Spleen (tissue), 11 donors: ENCODE results near the gene WWP2. TPM values are rescaled to one million over a fixed set of nuclear protein-coding genes. Genes with fewer than 3 reads are reported as not detected.
"Not testable (repeated sequence)": the region's sequence is repeated elsewhere in the genome, so short reads cannot be mapped to it uniquely, and the experiment has no call there.

Source experiments
- DNase-seq: peaks from one replicate; pipeline ENCODE4 v3.0.0-alpha.2; 2020
- H3K27ac ChIP-seq, 8 donors: fragments of 200-600 bp; sonication (generic) in 7 of 8; 1 replicate in 4 of 8; 2 replicates in 4 of 8; pipeline versions ENCODE4 v1.5.0 to v1.8.0; 2016 to 2021; ENCODE audit warnings: inconsistent platforms in 4 of 8, mild to moderate bottlenecking in 4 of 8, moderate library complexity in 1 of 8
- H3K27me3 ChIP-seq, 7 donors: fragments of 200-600 bp; sonication (generic) in 6 of 7; replicated peaks in 1 of 7; 1 replicate in 4 of 7; 2 replicates in 3 of 7; pipeline versions ENCODE4 v1.5.0 to v1.8.0; 2016 to 2021; ENCODE audit warnings: inconsistent platforms in 3 of 7, mild to moderate bottlenecking in 1 of 7
- H3K36me3 ChIP-seq, 6 donors: fragments of 200-600 bp; sonication (generic) in 5 of 6; 1 replicate in 4 of 6; 2 replicates in 2 of 6; pipeline versions ENCODE4 v1.5.0 to v1.8.0; 2016 to 2021; ENCODE audit warnings: inconsistent platforms in 2 of 6
- H3K4me1 ChIP-seq, 6 donors: fragments of 200-600 bp; sonication (generic) in 5 of 6; 1 replicate in 3 of 6; 2 replicates in 3 of 6; pipeline versions ENCODE4 v1.5.0 to v1.8.0; 2016 to 2021; ENCODE audit warnings: inconsistent platforms in 3 of 6
- H3K4me3 ChIP-seq, 8 donors: fragments of 200-600 bp; sonication (generic) in 7 of 8; 1 replicate in 4 of 8; 2 replicates in 4 of 8; pipeline versions ENCODE4 v1.5.0 to v1.8.0; 2016 to 2021; ENCODE audit warnings: inconsistent platforms in 4 of 8, mild to moderate bottlenecking in 4 of 8, moderate library complexity in 2 of 8
- H3K9me3 ChIP-seq, 8 donors: fragments of 200-600 bp; sonication (generic) in 7 of 8; 1 replicate in 4 of 8; 2 replicates in 4 of 8; pipeline versions ENCODE4 v1.5.0 to v1.8.0; 2016 to 2021; ENCODE audit warnings: inconsistent platforms in 4 of 8
- POLR2A ChIP-seq, 3 donors: fragments of 450-650 bp; IDR thresholded peaks; one replicate each; pipeline ENCODE4 v1.5.1; 2017; ENCODE audit warnings: antibody characterized with exemption in 3 of 3, mild to moderate bottlenecking in 1 of 3
- POLR2AphosphoS5 ChIP-seq, 3 donors: sonication (generic); formaldehyde crosslinking; IDR thresholded peaks; one replicate each; pipeline ENCODE4 v1.5.1; 2017; ENCODE audit warnings: antibody characterized with exemption in 3 of 3
- WGBS, 5 donors: extraction: QIAGEN DNeasy Blood & Tissue Kit in 3 of 5; methylation state at CpG; one replicate each; pipeline versions ENCODE4 v1.1.5 to v1.1.7; 2013 to 2018; 5-methylcytosine and 5-hydroxymethylcytosine counted together
- intact Hi-C: fragments of 100-400 bp; cut with DNase I; formaldehyde crosslinking; loops from one replicate; pipeline ENCODE4 v1.15.0; 2023; ENCODE audit warnings: low total_unique reads
- polyA plus RNA-seq, 3 donors: library from polyadenylated mRNA; stranded (reverse); fragments of 200-250 nt; gene quantifications; one replicate each; pipeline ENCODE4 v1.2.1, GENCODE V29; 2013
- total RNA-seq, 7 donors: library from RNA; depleted of rRNA in 3 of 7; stranded (reverse); fragments of >200 nt in 3 of 7; fragmentation: NEBNext Ultra II Directional in 4 of 7; extraction: Animal tissue kit (Norgen Biotek cat#: 25700) in 4 of 7; gene quantifications; one replicate each; pipeline versions ENCODE4 v1.1.0 to v1.2.1, GENCODE V29; 2016 to 2021
- TF ChIP-seq, protein P1 (sequence below), 11 experiments: fragments of 200-600 bp in 7 of 11; fragments of 450-650 bp in 4 of 11; sonication (generic) in 4 of 11; IDR thresholded peaks in 8 of 11; conservative IDR thresholded peaks in 3 of 11; 1 replicate in 7 of 11; 2 replicates in 4 of 11; pipeline versions ENCODE4 v1.4.0 to v1.8.0; 2016 to 2021; ENCODE audit warnings: antibody characterized with exemption in 11 of 11, inconsistent platforms in 4 of 11, mild to moderate bottlenecking in 1 of 11
- donor health status: healthy with polysubstance abuse.
- donor health status: DM: no; HTN: no; CAD: no; lungs with moderate emphysema.
- donor health status: DM: no; HTN: no; CAD: no.
- donor health status: Bipolar disorder and iron deficiency.
- donor health status: healthy.
- donor health status: DM: no; HTN: no; CAD: no.
- donor health status: DM: yes; HTN: yes; CAD: no.

The WWP2 gene
- total and polyA plus RNA-seq, 10 donors: 13.7 to 109 (median 67.7) TPM

GRCh38 chr16:69852815-69853214 is 90.7 kb downstream of the WWP2 start:
- Histone ChIP-seq H3K27ac (no peak overlapping the region), H3K27me3 (no peaks in the 10 kb centered on the region), H3K4me1 (peaks cover 3 to 38% (median 6%) of the 10 kb centered on the region in 6 donors), H3K9me3 (no peaks in the 10 kb centered on the region), H3K4me3 (no peak overlapping the region), H3K36me3 (peaks cover 0 to 68% (median 13%) of the 10 kb centered on the region in 6 donors)
- TF ChIP-seq, protein P1, sequence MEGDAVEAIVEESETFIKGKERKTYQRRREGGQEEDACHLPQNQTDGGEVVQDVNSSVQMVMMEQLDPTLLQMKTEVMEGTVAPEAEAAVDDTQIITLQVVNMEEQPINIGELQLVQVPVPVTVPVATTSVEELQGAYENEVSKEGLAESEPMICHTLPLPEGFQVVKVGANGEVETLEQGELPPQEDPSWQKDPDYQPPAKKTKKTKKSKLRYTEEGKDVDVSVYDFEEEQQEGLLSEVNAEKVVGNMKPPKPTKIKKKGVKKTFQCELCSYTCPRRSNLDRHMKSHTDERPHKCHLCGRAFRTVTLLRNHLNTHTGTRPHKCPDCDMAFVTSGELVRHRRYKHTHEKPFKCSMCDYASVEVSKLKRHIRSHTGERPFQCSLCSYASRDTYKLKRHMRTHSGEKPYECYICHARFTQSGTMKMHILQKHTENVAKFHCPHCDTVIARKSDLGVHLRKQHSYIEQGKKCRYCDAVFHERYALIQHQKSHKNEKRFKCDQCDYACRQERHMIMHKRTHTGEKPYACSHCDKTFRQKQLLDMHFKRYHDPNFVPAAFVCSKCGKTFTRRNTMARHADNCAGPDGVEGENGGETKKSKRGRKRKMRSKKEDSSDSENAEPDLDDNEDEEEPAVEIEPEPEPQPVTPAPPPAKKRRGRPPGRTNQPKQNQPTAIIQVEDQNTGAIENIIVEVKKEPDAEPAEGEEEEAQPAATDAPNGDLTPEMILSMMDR (IDR thresholded peaks at IDR 0.05 in 8 of 11, conservative IDR thresholded peaks at IDR 0.05 in 3 of 11): no peak
- TF ChIP-seq POLR2AphosphoS5 (IDR thresholded peaks at IDR 0.05) (no peak), POLR2A (IDR thresholded peaks at IDR 0.05) (no peak)
- intact Hi-C loops: no loop called here
- DNase-seq: no peak
- 76 to 100% (median 86%) methylated on average over 4 of the region's 4 CpGs for whole genome bisulfite sequencing, 5 donors

GRCh38 chr16:69853481-69853880 is 91.3 kb downstream of the WWP2 start:
- intact Hi-C loops: no loop called here
- peaks cover 0 to 68% (median 10%) of the 10 kb centered on the region in 6 donors for H3K36me3 ChIP-seq
- no peaks in the 10 kb centered on the region for H3K9me3 ChIP-seq
- no peaks in the 10 kb centered on the region for H3K27me3 ChIP-seq
- TF ChIP-seq POLR2A (IDR thresholded peaks at IDR 0.05): no peak
- DNase-seq: no peak
- 96 to 98% (median 96%) methylated on average over 6 of the region's 6 CpGs for WGBS, 5 donors
- H3K4me1 ChIP-seq: peaks cover 0 to 38% (median 5%) of the 10 kb centered on the region in 6 donors
- H3K4me3 ChIP-seq: no peak overlapping the region
- no peak overlapping the region for H3K27ac ChIP-seq

DNA sequence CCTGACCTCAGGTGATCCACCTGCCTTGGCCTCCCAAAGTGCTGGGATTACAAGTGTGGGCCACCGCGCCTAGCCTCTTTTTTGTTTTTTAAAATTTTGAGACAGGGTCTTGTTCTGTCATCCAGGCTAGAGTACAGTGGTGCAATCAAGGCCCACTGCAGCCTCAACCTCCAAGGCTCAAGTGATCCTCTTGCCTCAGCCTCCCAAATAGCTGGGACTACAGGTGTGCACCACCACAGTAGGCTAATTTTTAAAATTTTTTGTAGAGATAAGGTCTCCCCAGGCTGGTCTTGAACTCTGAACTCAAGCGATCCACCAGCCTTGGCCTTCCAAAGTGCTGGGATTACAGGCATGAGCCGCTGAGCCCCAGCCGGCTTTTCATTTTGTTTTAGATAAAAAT is 92.6 kb downstream of the WWP2 start:
- 90 to 96% (median 91%) methylated on average over 5 of the region's 5 CpGs for WGBS, 5 donors
- H3K4me3 ChIP-seq, intact Hi-C loops, H3K27me3 ChIP-seq, DNase-seq, H3K9me3 ChIP-seq: not testable (repeated sequence)
- H3K36me3 ChIP-seq: peaks cover 0 to 68% (median 12%) of the 10 kb centered on the region in 6 donors
- peak overlapping the region in 3 of 8 donors; percentile 22 to 73 (median 54) for H3K27ac ChIP-seq
- peaks cover 0 to 27% (median 2%) of the 10 kb centered on the region in 6 donors for H3K4me1 ChIP-seq

DNA sequence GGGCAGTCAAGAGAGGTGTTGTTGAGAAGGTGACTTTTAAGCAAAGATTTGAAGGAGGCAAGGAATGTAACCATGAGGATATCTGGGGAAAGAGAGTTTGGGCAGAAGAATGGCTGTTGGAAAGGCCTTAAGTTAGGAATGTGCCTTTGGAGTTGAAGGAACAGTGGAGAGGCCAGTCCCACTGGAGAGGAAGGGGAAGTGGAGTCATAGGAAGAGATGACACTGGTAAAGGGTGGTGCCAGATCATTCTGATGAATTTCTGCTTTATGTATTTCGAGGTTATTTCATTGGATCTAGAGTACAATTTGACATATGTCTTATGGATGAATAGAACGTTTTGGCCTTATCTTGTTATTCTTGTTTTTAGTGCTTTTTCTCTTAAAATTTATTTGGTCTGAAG is 93.5 kb downstream of the WWP2 start:
- Histone ChIP-seq H3K9me3 (no peaks in the 10 kb centered on the region), H3K27me3 (no peaks in the 10 kb centered on the region), H3K4me3 (no peak overlapping the region), H3K27ac (peak overlapping the region in 7 of 8 donors; percentile 3 to 73 (median 57)), H3K36me3 (peaks cover 0 to 70% (median 12%) of the 10 kb centered on the region in 6 donors), H3K4me1 (peaks cover 0 to 26% (median 2%) of the 10 kb centered on the region in 6 donors)
- DNase-seq: no peak
- 54 to 70% (median 63%) methylated on average over 2 of the region's 2 CpGs for WGBS, 5 donors
- intact Hi-C loops: no loop called here
- peak in 1 of 3 donors; percentile 57 for TF ChIP-seq POLR2AphosphoS5 (IDR thresholded peaks at IDR 0.05)
- TF ChIP-seq, protein P1 (IDR thresholded peaks at IDR 0.05 in 8 of 11, conservative IDR thresholded peaks at IDR 0.05 in 3 of 11): no peak

GRCh38 chr16:69858191-69859104 is 96.3 kb downstream of the WWP2 start:
- 78 to 83% (median 80%) methylated on average over 13 of the region's 13 CpGs for WGBS, 5 donors
- H3K4me3 ChIP-seq: no peak overlapping the region
- intact Hi-C loops: no loop called here

More at GRCh38 chr16:69858191-69859104, 96.3 kb downstream of the WWP2 start:
- H3K9me3 ChIP-seq: no peaks in the 10 kb centered on the region
- DNase-seq: no peak
- TF ChIP-seq POLR2AphosphoS5 (IDR thresholded peaks at IDR 0.05) (no peak), POLR2A (IDR thresholded peaks at IDR 0.05) (no peak)
- TF ChIP-seq, protein P1 (IDR thresholded peaks at IDR 0.05 in 8 of 11, conservative IDR thresholded peaks at IDR 0.05 in 3 of 11): no peak
- no peaks in the 10 kb centered on the region for H3K27me3 ChIP-seq
- peaks cover 0 to 47% (median 10%) of the 10 kb centered on the region in 6 donors for H3K4me1 ChIP-seq
- H3K27ac ChIP-seq: peak overlapping the region; percentile 11 to 75 (median 63)
- H3K36me3 ChIP-seq: peaks cover 0 to 66% (median 6%) of the 10 kb centered on the region in 6 donors
